SK-N-SH (cell line): ENCODE data around the gene GPR158. TPM values are rescaled to one million over a fixed set of nuclear protein-coding genes. Genes with fewer than 3 reads are reported as not detected.

Experiments used
- CTCF ChIA-PET: fragments of 300-600, 350-600 bp; formaldehyde crosslinking; extraction: SDS; loops from one replicate; lab custom pipeline; 2021; lab: Yijun Ruan, JAX
- POLR2A ChIA-PET: fragments of 350-600 bp; sonication (Branson Sonifier 250); formaldehyde crosslinking; extraction: SDS; loops from one replicate; lab custom pipeline; 2020; ENCODE audit warnings: antibody characterized with exemption, inconsistent platforms; lab: Yijun Ruan, JAX
- DNase-seq: peaks from one replicate; pipeline ENCODE4 v3.0.0; 2012
- H2AFZ ChIP-seq: fragments of 200-600 bp; sonication (generic); 2 replicates; pipeline ENCODE4 v1.8.1; 2016; ENCODE audit warnings: antibody characterized with exemption, mild to moderate bottlenecking, low read depth
- H3F3A ChIP-seq: fragments of 200-600 bp; sonication (generic); replicated peaks from 2 replicates; pipeline ENCODE3; 2016; ENCODE audit warnings: antibody characterized with exemption, mild to moderate bottlenecking; ENCODE audit not compliant: insufficient read depth
- H3K27ac ChIP-seq, 2 experiments: fragments of 200-500 bp in 1 of 2; fragments of 200-600 bp in 1 of 2; sonication (Bioruptor generic) in 1 of 2; sonication (generic), shearing (Covaris generic) in 1 of 2; 2 replicates each; pipeline versions ENCODE4 v1.5.1 to v1.6.1; 2014 to 2016; ENCODE audit warnings: low read depth in 2 of 2, inconsistent platforms in 1 of 2, low read length in 1 of 2, mild to moderate bottlenecking in 1 of 2, mixed read lengths in 1 of 2
- H3K27me3 ChIP-seq: fragments of 200-600 bp; sonication (generic), shearing (Covaris generic); 2 replicates; pipeline ENCODE4 v1.6.1; 2016; ENCODE audit warnings: mixed run types; ENCODE audit not compliant: insufficient read depth
- H3K36me3 ChIP-seq, 2 experiments: fragments of 200-500 bp in 1 of 2; fragments of 200-600 bp in 1 of 2; sonication (Bioruptor generic) in 1 of 2; sonication (generic) in 1 of 2; replicated peaks in 1 of 2; 2 replicates each; pipeline versions ENCODE3 to v1.5.1; 2014 to 2016; ENCODE audit warnings: low read length in 1 of 2, mild to moderate bottlenecking in 1 of 2; ENCODE audit not compliant: insufficient read depth in 2 of 2, control insufficient read depth in 1 of 2
- H3K4me1 ChIP-seq, 2 experiments: fragments of 200-500 bp in 1 of 2; fragments of 200-600 bp in 1 of 2; sonication (Bioruptor generic) in 1 of 2; sonication (generic), shearing (Covaris generic) in 1 of 2; 2 replicates each; pipeline versions ENCODE4 v1.5.1 to v1.6.1; 2014 to 2016; ENCODE audit warnings: low read depth in 1 of 2, low read length in 1 of 2, mixed run types in 1 of 2; ENCODE audit not compliant: insufficient read depth in 2 of 2, control insufficient read depth in 1 of 2
- H3K4me2 ChIP-seq: fragments of 200-600 bp; sonication (generic), shearing (Covaris generic); 2 replicates; pipeline ENCODE4 v1.6.1; 2017; ENCODE audit warnings: mixed run types
- H3K4me3 ChIP-seq, 2 experiments: fragments of 200-500 bp in 1 of 2; fragments of 200-600 bp in 1 of 2; sonication (Bioruptor generic) in 1 of 2; sonication (generic), shearing (Covaris generic) in 1 of 2; 2 replicates each; pipeline versions ENCODE4 v1.5.1 to v1.8.1; 2014 to 2016; ENCODE audit warnings: low read depth in 2 of 2, inconsistent platforms in 1 of 2, low read length in 1 of 2, mild to moderate bottlenecking in 1 of 2, mixed read lengths in 1 of 2, moderate library complexity in 1 of 2
- H3K79me2 ChIP-seq: fragments of 200-600 bp; sonication (generic); 2 replicates; pipeline ENCODE4 v1.8.1; 2017; ENCODE audit warnings: mild to moderate bottlenecking; ENCODE audit not compliant: insufficient read depth
- H3K9ac ChIP-seq: fragments of 200-600 bp; sonication (generic); 2 replicates; pipeline ENCODE4 v1.6.1; 2017; ENCODE audit warnings: mixed run types
- H3K9me2 ChIP-seq: fragments of 200-600 bp; sonication (generic); 2 replicates; pipeline ENCODE4 v1.6.1; 2017; ENCODE audit warnings: mixed run types
- H3K9me3 ChIP-seq: fragments of 200-600 bp; sonication (generic); 2 replicates; pipeline ENCODE4 v1.6.1; 2017; ENCODE audit warnings: mixed run types, mild to moderate bottlenecking, moderate library complexity
- H4K20me1 ChIP-seq: fragments of 200-600 bp; sonication (generic); 2 replicates; pipeline ENCODE4 v1.6.1; 2017; ENCODE audit warnings: mild to moderate bottlenecking, mixed run types; ENCODE audit not compliant: insufficient read depth
- CHD2 ChIP-seq: fragments of 150-350 bp; IDR thresholded peaks from 2 replicates; pipeline ENCODE4 v1.6.1; 2018; ENCODE audit warnings: low read length; ENCODE audit not compliant: partially characterized antibody
- CTCF ChIP-seq: fragments of 200-600 bp; sonication (generic); IDR thresholded peaks from 2 replicates; pipeline ENCODE4 v1.6.1; 2017; ENCODE audit warnings: antibody characterized with exemption, mild to moderate bottlenecking, moderate library complexity
- ELF1 ChIP-seq: IDR thresholded peaks from 2 replicates; pipeline ENCODE4 v1.4.0; 2012
- EP300 ChIP-seq, 2 experiments: IDR thresholded peaks; 2 replicates each; pipeline versions ENCODE4 v1.4.0 to v1.6.1; 2012; ENCODE audit warnings: borderline replicate concordance in 1 of 2, low read depth in 1 of 2, low read length in 1 of 2
- EZH2phosphoT487 ChIP-seq: fragments of 200-600 bp; sonication (generic); IDR thresholded peaks from 2 replicates; pipeline ENCODE4 v1.6.1; 2017; ENCODE audit warnings: low read depth, mixed run types, mild to moderate bottlenecking, antibody characterized with exemption, moderate library complexity, borderline replicate concordance
- GATA2 ChIP-seq: sonication (generic); formaldehyde crosslinking; IDR thresholded peaks from 2 replicates; pipeline ENCODE4 v1.5.0; 2020; ENCODE audit warnings: mild to moderate bottlenecking, missing genetic modification reagents
- JUND ChIP-seq: IDR thresholded peaks from 2 replicates; pipeline ENCODE4 v1.4.0; 2012
- MAX ChIP-seq: IDR thresholded peaks from 2 replicates; pipeline ENCODE4 v1.4.0; 2012; ENCODE audit warnings: low read depth
- NFIC ChIP-seq: IDR thresholded peaks from 2 replicates; pipeline ENCODE4 v1.4.0; 2012; ENCODE audit warnings: borderline replicate concordance
- PBX3 ChIP-seq: IDR thresholded peaks from 2 replicates; pipeline ENCODE4; 2012
- POLR2AphosphoS5 ChIP-seq: IDR thresholded peaks from 2 replicates; pipeline ENCODE4 v1.6.1; 2012; ENCODE audit warnings: low read depth, low read length
- RAD21 ChIP-seq: IDR thresholded peaks from 2 replicates; pipeline ENCODE4 v1.6.1; 2012; ENCODE audit warnings: mild to moderate bottlenecking, low read length
- RCOR1 ChIP-seq: fragments of 150-350 bp; IDR thresholded peaks from 2 replicates; pipeline ENCODE4 v1.6.1; 2017; ENCODE audit warnings: antibody characterized with exemption, low read length
- RFX5 ChIP-seq: IDR thresholded peaks from 2 replicates; pipeline ENCODE4 v1.6.1; 2012; ENCODE audit warnings: mild to moderate bottlenecking, improper control_type of control experiment, low read length
- SIN3A ChIP-seq: IDR thresholded peaks from 2 replicates; pipeline ENCODE4 v1.6.1; 2012; ENCODE audit warnings: low read depth, mild to moderate bottlenecking, low read length, moderate library complexity, borderline replicate concordance
- SMC3 ChIP-seq: IDR thresholded peaks from 2 replicates; pipeline ENCODE4 v1.6.1; 2012; ENCODE audit warnings: low read depth, low read length, improper control_type of control experiment
- TAF1 ChIP-seq: IDR thresholded peaks from 2 replicates; pipeline ENCODE4 v1.6.1; 2012; ENCODE audit warnings: low read depth, mild to moderate bottlenecking, low read length, moderate library complexity, borderline replicate concordance
- TCF12 ChIP-seq: IDR thresholded peaks from 2 replicates; pipeline ENCODE4 v1.4.0; 2012
- TEAD4 ChIP-seq: IDR thresholded peaks from 2 replicates; pipeline ENCODE4 v1.4.0; 2012; ENCODE audit warnings: mild to moderate bottlenecking, borderline replicate concordance; ENCODE audit not compliant: insufficient read depth
- USF1 ChIP-seq: IDR thresholded peaks from 2 replicates; pipeline ENCODE4 v1.4.0; 2012; ENCODE audit warnings: low read depth, borderline replicate concordance
- USF2 ChIP-seq: fragments of 150-350 bp; IDR thresholded peaks from 2 replicates; pipeline ENCODE4 v1.6.1; 2017; ENCODE audit warnings: antibody characterized with exemption, low read length, low read depth, borderline replicate concordance
- YY1 ChIP-seq: IDR thresholded peaks from 2 replicates; pipeline ENCODE4 v1.4.0; 2012; ENCODE audit warnings: low read depth, mild to moderate bottlenecking
- WGBS: methylation state at CpG from one replicate; pipeline ENCODE4 v1.1.6; 2017; ENCODE audit warnings: low lambda C conversion rate; 5-methylcytosine and 5-hydroxymethylcytosine counted together
- polyA plus RNA-seq, 3 experiments: library from polyadenylated mRNA; depleted of rRNA; stranded (reverse); fragments of >200 nt; gene quantifications; 2 replicates each; pipeline ENCODE4 v1.2.3, GENCODE V29; 2012

Gene GPR158
- polyA plus RNA-seq, 1 of the 3 experiments (the other 2 are of a cell fraction), result not detected

GRCh38 chr10:25616903-25617592 is 442.2 kb downstream of the GPR158 start:
- no peaks in the 10 kb centered on the region for H3K9me3 ChIP-seq
- ChIA-PET POLR2A (no interaction called here), CTCF (interaction anchor here (1.2 kb wide), 1 partner anchor 15 kb away, joined by 3 read pairs; no protein-coding TSS in a partner anchor)
- DNase-seq, result no peak
- no peak overlapping the region for H3K4me2 ChIP-seq
- no peaks in the 10 kb centered on the region for H3K27me3 ChIP-seq
- H3K36me3 ChIP-seq, result no peaks in the 10 kb centered on the region
- no peaks in the 10 kb centered on the region for H3K79me2 ChIP-seq
- H3K9me2 ChIP-seq, result no peaks in the 10 kb centered on the region
- H2AFZ ChIP-seq, result no peak overlapping the region
- H3K9ac ChIP-seq, result no peak overlapping the region
- no peaks in the 10 kb centered on the region for H3F3A ChIP-seq
- no peak overlapping the region for H3K27ac ChIP-seq
- no peaks in the 10 kb centered on the region for H4K20me1 ChIP-seq
- no peak for TF ChIP-seq EZH2phosphoT487
- TF ChIP-seq PBX3, result no peak
- TF ChIP-seq RAD21, result no peak
- no peak for TF ChIP-seq JUND
- TF ChIP-seq GATA2, result no peak
- TF ChIP-seq RCOR1, result no peak
- no peak for TF ChIP-seq TAF1
- TF ChIP-seq RFX5, result no peak
- TF ChIP-seq ELF1, result no peak
- no peak for TF ChIP-seq NFIC
- TF ChIP-seq POLR2AphosphoS5, result no peak
- TF ChIP-seq CHD2, result no peak
- TF ChIP-seq SMC3, result no peak
- TF ChIP-seq TEAD4, result no peak
- no peak for TF ChIP-seq EP300 (IDR thresholded peaks at IDR 0.05; ENCODE audit: borderline replicate concordance in 1 of 2, low read depth in 1 of 2, low read length in 1 of 2)
- no peak for TF ChIP-seq MAX
- no peak overlapping the region for H3K4me3 ChIP-seq
- WGBS, result 11% methylated on average over 1 of the region's 1 CpG
- H3K4me1 ChIP-seq, result no peaks in the 10 kb centered on the region

GRCh38 chr10:25627606-25628005 is 452.8 kb downstream of the GPR158 start:
- Histone ChIP-seq H3K4me3 (no peak overlapping the region), H3K27ac (no peak overlapping the region), H4K20me1 (no peaks in the 10 kb centered on the region), H3K9ac (no peak overlapping the region), H3K4me2 (no peak overlapping the region), H3F3A (no peaks in the 10 kb centered on the region), H2AFZ (no peak overlapping the region), H3K9me2 (no peaks in the 10 kb centered on the region), H3K9me3 (no peaks in the 10 kb centered on the region), H3K4me1 (no peaks in the 10 kb centered on the region), H3K36me3 (no peaks in the 10 kb centered on the region), H3K79me2 (no peaks in the 10 kb centered on the region), H3K27me3 (no peaks in the 10 kb centered on the region)
- WGBS, result 45% methylated on average over 3 of the region's 3 CpGs
- DNase-seq, result no peak
- TF ChIP-seq SIN3A (no peak), TCF12 (no peak), ELF1 (no peak), YY1 (no peak), NFIC (no peak), TEAD4 (no peak), RFX5 (no peak), GATA2 (no peak), USF1 (no peak), USF2 (no peak), CTCF (no peak), JUND (no peak), TAF1 (no peak)
- ChIA-PET POLR2A (no interaction called here), CTCF (no interaction called here)
